NCI-H82 (cell line): ENCODE data around the gene KRT10.
"Not testable (repeated sequence)": the region's sequence is repeated elsewhere in the genome, so short reads cannot be mapped to it uniquely, and the experiment has no call there.

ENCODE experiments used
- DNase-seq: peaks from one replicate; lab custom pipeline; 2025; lab: John Stamatoyannopoulos, UW

Gene KRT10

DNA sequence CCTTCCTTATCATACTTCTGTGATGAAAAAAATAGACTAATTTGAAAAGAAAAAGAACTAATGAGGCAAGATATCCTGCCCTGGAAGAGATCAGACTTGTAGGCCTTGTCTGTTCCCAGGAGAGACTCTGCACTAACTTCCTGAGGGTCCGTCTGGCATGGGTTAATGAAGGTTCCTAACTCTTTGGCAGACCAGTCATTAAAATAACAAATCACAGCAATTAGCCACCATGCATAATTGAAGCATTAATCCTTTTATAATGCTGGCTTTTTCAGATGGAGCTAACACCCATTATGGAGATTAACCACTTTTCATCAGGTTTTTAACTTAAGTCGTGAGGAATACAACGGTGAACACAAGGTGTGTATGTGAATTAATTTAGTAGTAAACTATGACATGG is 10.4 kb upstream of the KRT10 start:
- DNase-seq = peak; percentile 34

DNA sequence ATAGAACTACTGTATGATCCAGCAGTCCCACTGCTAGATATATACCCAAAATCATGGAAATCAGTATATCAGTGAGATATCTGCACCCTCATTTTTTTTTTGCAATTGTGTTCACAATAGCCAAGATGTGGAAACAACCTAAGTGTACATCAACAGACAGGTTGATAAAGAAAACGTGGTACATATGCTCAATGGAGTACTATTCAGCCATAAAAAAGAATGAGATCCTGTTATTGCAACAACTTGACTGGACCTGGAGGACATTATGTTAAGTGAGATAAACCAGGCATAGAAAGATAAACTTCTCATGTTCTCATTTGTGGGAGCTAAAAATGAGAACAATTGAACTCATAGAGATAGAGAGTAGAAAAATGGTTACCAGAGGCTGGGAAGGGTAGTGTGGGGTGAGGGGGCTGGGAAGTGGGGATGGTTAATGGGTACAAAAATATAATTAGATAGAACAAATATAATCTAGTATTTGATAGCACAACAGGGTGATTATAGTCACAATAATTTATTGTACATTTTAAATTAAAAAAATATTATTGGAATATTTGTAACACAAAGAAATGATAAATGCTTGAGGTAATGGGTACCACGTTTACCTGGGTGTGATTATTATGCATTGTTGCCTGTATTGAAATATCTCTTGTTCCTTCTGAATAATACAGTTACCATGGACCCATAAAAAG is 7.8 kb upstream of the KRT10 start:
- DNase-seq = no peak

DNA sequence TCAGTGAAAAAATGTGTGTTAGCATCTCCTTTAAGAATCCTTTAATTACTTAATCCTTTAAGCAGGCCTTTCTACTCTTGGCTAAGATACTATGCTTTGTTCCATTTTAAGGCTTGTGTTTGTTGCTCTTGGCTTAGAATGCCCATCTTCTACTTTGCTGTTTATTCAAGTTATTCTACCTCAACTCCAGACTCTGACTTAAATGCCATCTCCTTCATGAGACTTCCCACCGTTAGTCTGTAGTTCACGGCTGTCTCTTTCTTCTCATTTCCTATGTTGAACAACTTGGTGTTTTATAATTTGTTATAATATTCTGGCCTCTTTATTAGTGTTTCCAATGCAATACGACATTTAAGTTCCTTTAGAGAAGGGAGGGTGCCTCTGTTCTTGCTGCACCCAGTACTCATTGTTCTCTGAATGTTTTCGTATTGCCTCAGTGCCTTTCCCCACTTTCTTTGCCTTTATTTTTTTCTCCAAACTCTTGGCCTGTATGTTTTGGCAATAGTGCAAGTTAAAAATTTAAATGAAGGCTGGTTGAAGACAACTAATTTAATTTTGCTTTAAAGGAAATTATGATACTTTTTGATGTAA is 6.1 kb upstream of the KRT10 start:
- no peak for DNase-seq

DNA sequence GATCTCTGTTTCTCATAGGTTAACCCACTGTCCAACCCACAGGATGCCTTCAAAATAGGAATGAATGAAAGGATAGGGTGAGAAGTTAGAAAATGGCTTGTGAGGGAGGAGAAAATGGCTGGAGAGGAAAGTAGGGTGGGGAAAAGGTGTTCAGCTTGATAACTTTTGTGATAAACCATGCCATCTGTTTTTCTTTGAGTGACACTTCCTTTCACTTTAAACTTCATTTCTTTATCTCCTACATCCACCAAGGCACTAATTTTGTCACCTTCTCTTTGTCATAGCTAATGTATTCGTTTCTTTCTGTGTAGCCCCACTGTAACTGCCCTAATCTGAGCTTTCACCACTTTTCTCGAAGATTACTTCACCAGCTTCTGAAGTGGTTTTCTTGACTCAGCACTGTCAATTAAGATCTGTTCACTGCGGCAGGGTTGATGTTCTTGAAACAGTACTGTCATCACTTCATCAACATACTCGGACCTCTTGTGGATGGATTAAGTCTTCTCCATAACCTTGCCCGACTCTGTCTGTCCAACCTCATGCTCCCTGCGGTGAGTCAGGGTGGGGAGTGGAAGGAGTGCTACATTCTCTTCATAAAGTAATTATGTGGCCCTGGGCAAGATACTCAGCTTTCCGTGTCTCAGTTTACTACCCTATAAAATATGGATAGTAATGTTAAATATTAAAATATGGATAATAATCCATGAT is 5.5 kb upstream of the KRT10 start:
- peak; percentile 20 for DNase-seq

DNA sequence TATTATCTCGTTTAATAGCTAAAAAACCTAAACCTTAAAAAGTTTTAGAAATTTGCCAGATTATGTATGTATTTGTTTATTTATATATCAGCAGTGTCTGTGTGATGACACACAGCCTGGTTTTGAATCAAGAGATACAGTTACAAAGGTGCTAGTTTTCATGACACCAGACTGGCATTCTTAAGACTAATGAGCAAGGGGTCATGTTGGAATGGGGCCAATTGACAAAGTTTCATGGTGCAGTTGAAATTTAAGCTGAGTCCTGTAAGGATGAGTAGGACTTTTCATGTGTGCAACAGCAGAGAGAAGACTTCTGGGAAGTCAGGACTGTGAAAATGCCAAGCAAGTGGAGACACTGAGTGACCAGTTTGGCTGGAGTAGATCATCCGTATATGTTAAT is 3.2 kb upstream of the KRT10 start:
- DNase-seq = no peak

DNA sequence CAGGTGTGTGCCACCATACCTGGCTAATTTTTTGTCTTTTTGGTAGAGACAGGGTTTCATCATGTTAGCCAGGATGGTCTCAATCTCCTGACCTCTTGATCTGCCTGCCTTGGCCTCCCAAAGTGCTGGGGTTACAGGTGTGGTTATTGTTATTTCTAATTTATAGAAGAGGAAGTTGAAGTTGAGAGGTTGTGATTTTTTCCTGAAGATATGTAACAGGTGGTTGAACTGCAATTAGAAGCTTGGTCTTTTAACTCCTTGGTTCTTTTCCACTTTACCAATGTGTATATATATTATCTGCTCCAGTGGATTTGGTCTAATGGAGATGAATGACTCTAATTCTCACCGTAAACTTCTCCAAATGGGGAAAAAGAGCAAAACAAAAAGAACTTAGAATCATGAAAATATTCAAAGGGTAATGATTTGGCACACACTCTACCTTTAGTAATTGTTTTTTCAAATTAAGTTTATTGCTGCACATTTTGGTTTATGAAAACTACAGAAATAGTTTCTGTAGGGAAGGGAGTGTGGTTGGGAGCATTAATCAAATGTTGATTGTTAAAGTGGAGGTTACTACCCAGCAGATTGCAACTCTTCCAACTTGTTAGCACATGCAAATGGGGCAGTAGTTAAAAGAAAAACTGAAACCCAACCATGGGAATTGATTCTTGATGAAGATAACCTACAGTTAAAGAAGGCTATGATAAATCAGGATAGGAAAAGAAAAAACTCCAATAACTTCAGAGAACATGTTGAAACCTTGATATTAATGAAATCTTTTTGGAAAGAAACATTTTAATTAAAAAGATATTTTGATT is 1.8 kb upstream of the KRT10 start:
- DNase-seq = no peak

DNA sequence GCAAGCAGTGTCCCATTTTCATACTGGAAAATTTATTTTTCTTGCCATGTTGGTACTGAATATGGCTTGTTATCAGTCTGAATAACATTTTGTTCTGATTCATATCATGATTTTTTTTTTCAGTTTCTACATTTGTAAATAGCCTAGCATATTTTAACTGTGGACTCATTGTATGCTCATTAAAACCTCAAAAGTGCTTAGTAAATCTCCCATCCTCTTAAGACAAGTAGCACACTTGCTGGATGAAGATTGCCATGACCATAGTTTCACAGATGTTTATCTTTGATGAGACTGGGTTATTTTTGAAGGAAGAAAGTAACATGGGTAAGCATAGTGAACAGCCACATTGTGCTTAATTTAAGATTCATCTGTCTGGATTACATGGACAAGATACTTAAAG is 878 bp downstream of the KRT10 start:
- no peak for DNase-seq

DNA sequence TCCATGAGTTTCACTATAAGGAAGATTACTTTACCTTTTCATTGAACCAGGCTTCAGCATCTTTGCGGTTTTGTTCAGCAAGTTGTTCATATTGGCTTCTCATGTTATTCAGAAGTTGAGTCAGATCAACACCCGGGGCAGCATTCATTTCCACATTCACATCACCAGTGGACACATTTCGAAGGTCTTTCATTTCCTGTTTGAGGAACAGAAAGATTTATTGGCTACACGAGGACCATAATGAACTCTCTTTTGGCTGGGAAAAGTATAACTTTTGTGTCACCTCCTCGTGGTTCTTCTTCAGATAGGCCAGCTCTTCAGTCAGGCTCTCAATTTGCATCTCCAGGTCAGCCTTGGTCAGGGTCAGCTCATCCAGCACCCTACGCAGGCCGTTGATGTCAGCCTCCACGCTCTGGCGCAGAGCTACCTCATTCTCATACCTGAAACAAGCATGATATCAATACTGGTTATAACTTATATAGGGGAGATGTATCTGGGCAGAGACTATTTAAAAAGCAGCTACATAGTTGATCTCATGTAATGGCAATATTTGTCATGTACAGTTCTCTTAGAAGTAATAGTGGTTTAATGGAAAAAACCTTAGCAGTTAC is 2.1 kb downstream of the KRT10 start:
- no peak for DNase-seq

DNA sequence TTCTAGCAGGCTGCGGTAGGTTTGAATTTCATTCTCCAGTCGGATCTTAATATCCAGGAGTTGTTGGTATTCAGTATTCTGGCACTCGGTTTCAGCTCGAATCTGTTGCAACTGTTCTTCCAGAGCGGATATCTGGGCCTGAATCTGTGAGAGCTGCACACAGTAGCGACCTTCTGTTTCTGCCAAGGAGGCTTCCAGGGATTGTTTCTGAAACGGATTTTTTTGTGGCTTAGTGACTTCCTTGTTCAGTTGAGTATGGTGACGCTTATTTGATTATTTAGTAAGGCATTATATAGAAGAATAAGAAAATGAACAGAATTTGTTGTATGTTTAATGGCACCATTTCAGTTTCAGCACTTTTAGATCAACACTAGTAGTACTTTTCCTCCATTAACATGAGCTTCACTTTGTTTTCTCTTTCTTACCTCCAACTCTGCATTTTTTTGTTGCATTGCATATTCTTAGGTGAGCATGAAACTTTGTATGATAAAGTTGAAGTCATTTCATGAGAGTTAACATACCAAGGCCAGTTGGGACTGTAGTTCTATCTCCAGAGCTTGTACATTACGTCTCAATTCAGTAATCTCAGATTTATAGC is 2.8 kb downstream of the KRT10 start:
- peak; percentile 12 for DNase-seq

DNA sequence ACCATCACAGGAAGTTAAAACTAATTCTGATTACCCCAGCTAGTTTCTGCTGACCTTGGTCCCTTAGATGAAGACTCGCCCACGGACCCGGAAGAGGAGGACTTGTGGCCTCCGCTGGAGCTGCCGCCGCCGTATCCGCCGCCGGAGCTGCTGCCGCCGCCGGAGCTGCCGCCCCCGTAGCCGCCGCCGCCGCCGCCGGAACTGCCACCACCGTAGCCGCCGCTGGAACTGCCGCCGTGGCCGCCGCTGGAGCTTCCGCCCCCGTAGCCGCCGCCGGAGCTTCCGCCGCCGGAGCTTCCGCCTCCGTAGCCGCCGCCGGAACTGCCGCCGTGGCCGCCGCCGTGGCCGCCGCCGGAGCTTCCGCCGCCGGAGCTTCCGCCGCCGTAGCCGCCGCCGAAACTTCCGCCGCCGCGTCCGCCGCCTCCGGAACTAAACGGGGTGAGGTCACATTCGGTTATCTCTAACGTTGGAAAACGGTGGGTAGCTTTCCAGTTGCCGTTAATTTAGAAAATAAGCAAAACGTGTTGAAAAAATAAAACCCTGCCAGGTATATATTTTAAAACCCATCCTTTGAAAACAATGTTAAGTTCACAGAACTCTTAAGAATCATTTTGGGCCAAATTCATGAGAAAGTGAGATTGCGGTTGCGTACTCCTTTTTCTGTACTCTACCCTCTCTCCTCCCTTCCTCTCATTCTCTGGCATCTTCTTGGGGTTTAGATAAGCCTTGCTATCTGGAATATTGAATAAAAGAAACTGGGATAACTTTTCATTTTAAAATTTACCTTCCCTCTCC is 3.5 kb downstream of the KRT10 start:
- DNase-seq = peak; percentile 78

DNA sequence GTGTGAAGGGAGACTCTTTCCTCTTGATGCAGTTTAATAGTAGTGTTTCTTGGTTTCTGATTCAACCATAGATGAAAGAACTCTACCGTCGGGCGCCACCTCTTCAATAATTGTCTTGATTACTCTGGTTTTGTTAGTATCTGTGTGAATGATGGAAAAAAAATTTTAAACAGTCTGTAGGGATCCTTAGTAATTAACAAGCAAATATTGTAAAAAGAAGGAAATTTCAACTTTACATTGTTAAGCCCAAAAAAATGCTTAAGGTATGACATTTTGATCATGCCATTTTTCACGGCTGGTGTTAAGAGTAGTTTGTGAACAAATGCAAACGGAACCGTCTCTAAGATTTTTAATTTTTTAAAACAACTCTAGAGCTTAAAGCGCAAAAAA is 4.1 kb downstream of the KRT10 start:
- no peak for DNase-seq

DNA sequence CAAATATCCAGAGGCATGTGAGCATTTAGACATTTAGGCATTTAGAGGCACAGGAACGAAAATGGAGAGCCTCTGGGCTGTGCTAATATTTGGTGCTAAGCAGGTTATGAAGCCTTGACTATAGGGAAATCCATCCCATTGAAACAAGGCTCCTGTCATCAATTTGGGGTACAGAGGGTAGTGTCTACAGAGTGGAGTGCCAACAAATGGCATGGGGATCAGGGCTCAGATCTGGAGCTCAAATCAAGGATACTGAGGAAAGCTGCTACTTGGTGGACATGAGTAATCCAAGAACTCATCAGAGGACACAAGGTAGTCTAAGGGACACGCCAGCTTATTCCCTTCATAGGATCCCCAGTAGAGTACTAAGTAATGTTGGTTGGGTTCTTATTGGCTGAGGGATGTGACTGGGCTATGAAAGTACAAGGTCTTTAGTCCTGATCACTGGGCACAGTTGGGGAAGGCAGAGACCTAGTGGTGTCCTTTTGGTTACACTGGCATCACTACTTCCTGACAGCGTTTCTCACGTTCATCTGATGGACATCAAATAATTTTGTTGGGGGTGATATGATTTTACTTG is 5.2 kb downstream of the KRT10 start:
- DNase-seq = no peak

DNA sequence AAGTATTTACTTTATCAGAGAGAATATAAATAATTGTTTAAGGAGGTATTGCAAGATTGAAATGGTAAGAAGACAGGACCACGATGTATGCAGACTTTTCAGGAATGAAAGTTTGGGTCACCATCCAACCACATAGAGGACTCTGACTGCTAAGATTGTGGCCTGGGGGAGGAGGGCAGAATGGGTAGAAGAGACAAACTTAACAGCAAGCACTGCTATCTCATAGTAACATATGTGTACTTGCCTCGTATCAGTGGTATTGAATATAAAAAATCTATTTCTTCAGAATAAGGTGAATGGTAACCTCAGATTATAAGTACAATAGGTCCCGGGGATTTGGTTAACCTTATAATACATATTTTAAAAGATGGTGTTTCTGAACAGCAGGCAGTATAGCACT is 5.8 kb downstream of the KRT10 start:
- DNase-seq = no peak

DNA sequence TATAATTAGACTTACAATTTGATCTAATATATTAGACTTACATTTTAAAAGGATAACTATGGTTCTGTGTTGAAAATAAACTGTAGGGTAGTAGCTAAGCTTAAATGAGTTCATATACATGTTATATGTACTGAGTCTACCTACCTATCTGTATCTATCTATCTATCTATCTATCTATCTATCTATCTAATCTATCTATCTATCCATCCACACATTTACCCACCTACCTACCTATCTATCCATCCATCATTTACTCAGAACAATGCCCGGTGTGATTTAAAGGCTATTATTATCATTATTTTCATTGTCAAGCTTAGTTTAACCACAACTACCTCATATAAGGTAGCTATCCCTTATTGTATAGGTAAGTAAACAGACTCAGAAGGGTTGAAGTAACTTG is 7.0 kb downstream of the KRT10 start:
- DNase-seq = no peak

DNA sequence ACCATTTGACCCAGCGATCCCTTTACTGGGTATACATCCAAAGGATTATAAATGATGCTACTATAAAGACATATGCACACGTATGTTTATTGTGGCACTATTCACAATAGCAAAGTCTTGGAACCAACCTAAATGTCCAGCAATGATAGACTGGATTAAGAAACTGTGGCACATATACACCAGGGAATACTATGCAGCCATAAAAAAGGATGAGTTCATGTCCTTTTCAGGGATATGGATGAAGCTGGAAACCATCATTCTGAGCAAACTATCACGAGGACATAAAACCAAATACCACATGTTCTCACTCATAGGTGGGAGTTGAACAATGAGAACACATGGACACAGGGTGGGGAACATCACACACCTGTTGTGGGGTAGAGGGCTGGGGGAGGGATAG is 7.8 kb downstream of the KRT10 start:
- DNase-seq = not testable (repeated sequence)

DNA sequence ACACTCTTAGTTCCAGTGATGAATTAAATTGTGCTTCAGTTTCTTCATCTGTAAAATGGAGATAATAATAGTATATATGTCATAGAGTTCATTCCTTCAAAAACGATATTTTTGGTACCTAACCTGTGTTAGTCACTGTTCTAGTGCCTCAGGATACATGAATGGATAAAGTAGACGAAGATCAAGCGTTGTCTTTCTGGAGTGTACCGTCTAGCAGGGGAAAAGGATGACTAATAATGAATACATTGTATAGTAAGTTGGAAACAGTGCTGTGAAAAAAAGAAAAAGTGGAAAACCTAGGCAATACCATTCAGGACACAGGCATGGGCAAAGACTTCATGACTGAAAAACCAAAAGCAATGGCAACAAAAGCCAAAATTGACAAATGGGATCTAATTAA is 8.6 kb downstream of the KRT10 start:
- DNase-seq = no peak

DNA sequence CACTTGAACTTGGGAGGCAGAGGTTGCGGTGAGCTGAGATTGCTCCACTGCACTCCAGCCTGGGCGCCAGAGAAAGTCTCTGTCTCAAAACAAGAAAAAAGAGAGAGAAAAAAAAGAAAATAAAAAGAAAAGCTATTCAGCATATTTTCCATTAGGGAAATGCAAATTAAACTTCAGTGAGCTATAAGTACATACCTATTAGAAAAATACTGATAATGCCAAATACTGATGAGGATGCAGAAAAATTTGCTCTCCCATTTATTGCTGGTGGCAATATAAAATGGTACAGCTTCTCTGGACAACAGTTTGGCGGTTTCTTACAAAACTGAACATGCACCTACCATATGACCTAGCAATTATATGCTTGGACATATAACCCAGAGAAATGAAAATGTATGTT is 9.8 kb downstream of the KRT10 start:
- DNase-seq = no peak

DNA sequence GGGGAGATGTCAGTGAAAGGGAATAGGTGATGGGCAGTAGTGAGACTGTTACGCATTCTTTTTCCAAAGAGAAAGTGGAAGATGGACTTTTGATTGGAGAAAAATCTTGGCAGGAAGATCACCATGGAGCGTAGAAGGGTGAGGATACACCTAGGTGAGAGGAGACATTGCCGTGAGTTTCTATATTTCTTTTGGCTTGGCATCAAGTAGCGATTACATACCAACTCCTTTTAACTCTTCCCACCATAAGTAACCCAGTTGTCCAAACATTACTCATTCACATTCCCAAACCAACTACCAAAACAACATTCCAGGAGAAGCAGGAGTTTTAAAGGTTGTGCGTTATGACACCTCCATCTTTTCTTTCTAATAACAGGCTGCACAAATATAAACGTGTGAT is 11.9 kb downstream of the KRT10 start:
- DNase-seq = no peak

DNA sequence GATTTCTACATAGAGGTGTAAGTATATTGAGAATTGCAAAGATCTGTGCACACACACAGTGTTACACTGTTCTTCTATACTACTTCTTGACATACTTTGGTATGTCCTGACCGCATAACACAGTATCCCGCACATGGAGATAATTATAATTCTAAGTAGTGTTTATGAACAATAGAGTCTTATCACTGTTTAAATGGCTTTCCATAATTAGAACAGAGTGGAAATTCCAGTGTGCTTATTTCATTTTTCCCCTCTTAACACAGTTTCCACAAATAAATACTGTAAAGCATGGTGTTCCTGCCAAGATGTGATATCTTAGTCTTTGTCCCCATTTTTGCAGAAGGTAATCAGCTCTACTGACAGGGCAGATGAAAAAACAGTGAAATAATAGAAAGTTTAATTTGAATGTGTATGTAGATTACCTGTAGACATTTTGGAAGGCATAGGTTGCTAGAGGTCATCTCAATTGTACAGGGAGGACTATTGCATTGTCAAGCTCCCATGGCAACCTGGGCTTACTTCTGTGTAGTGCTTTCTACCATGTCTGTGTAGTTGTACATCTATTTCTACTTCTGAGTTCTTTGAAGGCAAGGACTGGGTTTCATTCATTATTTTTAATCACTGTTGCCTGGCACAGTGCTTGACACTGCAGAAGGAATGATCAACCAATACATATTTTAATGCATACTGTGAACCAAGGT is 12.5 kb downstream of the KRT10 start:
- DNase-seq = no peak

DNA sequence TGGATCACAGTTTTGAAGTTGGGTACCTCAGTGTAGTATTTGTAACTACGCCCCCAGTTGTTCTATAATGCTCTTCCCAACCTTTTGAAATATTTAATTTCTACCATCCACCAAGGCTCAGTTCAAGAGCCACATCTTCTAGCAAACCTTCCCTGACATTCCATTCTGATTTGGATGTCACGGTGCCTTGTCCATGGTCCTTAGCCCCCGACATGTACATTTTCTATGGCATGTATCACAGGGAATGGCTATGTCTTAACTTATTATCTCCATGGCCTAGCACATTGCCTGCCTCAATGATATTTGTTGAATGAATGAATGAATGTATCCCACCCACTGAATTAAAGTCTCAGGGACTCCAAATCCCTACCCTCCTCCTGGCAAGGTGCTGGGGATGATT is 16.3 kb downstream of the KRT10 start:
- DNase-seq = no peak
